Prostate gland (tissue), 2 donors: Measurements from ENCODE around the gene TPCN1. TPM values are rescaled to one million over a fixed set of nuclear protein-coding genes. Genes with fewer than 3 reads are reported as not detected.

Source experiments
- DNase-seq: peaks from one replicate; pipeline ENCODE4 v3.0.0-alpha.2; 2019; ENCODE audit warnings: low spot score
- H3K27ac ChIP-seq, 2 donors: fragments of 200-600 bp; sonication (generic); 2 replicates each; pipeline ENCODE4 v1.5.1; 2017 to 2019
- H3K27me3 ChIP-seq: fragments of 200-600 bp; sonication (generic); replicated peaks from 2 replicates; pipeline ENCODE4 v1.5.1; 2019; ENCODE audit not compliant: insufficient read depth
- H3K36me3 ChIP-seq, 2 donors: fragments of 200-600 bp; sonication (generic); 1 replicate in 1 of 2; 2 replicates in 1 of 2; pipeline versions ENCODE4 v1.5.1 to v1.8.1; 2017 to 2019
- H3K4me1 ChIP-seq: fragments of 200-600 bp; sonication (generic); replicated peaks from 2 replicates; pipeline ENCODE4 v1.5.1; 2019
- H3K4me3 ChIP-seq, 2 donors: fragments of 200-600 bp; sonication (generic); 2 replicates each; pipeline ENCODE4 v1.5.1; 2017 to 2019
- H3K9me3 ChIP-seq: fragments of 200-600 bp; sonication (generic); 2 replicates; pipeline ENCODE4 v1.5.1; 2017
- CTCF ChIP-seq, 4 experiments: fragments of 200-600 bp in 2 of 4; fragments of 450-650 bp in 2 of 4; sonication (generic) in 2 of 4; IDR thresholded peaks; 1 replicate in 3 of 4; 2 replicates in 1 of 4; pipeline ENCODE4 v1.5.1; 2016 to 2019; ENCODE audit warnings: antibody characterized with exemption in 4 of 4, mild to moderate bottlenecking in 2 of 4, moderate library complexity in 2 of 4
- POLR2A ChIP-seq: fragments of 450-650 bp; IDR thresholded peaks from one replicate; pipeline ENCODE4 v1.6.1; 2016; ENCODE audit warnings: antibody characterized with exemption, mild to moderate bottlenecking
- POLR2AphosphoS5 ChIP-seq: sonication (generic); formaldehyde crosslinking; IDR thresholded peaks from one replicate; pipeline ENCODE4 v1.6.1; 2017; ENCODE audit warnings: antibody characterized with exemption
- WGBS: methylation state at CpG from one replicate; pipeline ENCODE4 v1.1.5; 2018; 5-methylcytosine and 5-hydroxymethylcytosine counted together
- intact Hi-C: fragments of 100-400 bp; cut with DNase I; formaldehyde crosslinking; loops from one replicate; pipeline ENCODE4 v1.14.2; 2022
- total RNA-seq, 2 donors: library from RNA; depleted of rRNA; stranded (reverse); fragments of >200 nt; gene quantifications; one replicate each; pipeline ENCODE4 v1.1.0, GENCODE V29; 2016

TPCN1 gene
- total RNA-seq, 2 donors from 2014 or later = 52.6 to 65.3 TPM

- H3K36me3 ChIP-seq = peaks cover 0 to under 1% of the 10 kb centered on the region in 2 donors
- no peaks in the 10 kb centered on the region for H3K9me3 ChIP-seq
- intact Hi-C loops = no loop called here
- TF ChIP-seq CTCF (IDR thresholded peaks at IDR 0.05) (no peak), POLR2A (no peak), POLR2AphosphoS5 (no peak)
- no peaks in the 10 kb centered on the region for H3K27me3 ChIP-seq
- H3K4me1 ChIP-seq = no peaks in the 10 kb centered on the region
- no peak for DNase-seq
- 90% methylated on average over 8 of the region's 8 CpGs for WGBS
- no peak overlapping the region for H3K4me3 ChIP-seq
- H3K27ac ChIP-seq = no peak overlapping the region
Measured at GRCh38 chr12:113302466-113302865, 81.2 kb downstream of the TPCN1 start.

DNA sequence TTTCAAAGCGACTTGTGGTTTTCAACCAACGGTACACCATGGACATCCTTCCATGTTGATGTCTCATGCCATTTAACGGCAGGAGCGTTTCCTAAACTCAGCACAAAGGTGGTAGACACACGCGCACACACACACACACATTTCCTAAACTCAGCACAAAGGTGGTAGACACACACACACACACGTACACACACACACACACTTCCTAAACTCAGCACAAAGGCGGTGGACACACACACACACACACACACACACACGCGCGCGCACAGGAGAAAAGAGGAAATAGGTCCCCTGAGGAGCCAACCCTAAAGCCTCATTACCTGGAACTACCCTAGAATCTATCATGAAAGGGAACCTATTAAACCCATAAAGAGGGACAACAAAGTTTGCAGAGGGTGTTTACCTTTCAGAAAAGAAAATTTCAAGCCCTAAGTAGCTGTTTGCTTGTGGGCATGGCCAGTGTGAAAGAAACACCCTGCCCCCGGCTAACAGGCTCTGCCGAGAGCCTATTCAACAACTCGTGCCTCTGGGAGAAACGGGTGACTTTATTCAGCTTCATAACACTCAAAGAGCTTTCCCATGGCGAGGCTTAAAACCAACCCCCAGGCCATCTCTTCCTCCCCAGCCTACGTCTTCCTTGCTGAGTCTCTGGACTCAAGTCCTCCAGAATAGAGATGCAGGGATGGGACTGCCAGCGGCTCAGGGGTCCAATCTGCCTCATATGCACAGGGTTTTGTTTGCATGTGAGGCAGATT, 81.8 kb downstream of the TPCN1 start:
- Histone ChIP-seq H3K27me3 (no peaks in the 10 kb centered on the region), H3K4me3 (no peak overlapping the region), H3K9me3 (no peaks in the 10 kb centered on the region), H3K36me3 (peaks cover 0 to 3% of the 10 kb centered on the region in 2 donors), H3K4me1 (no peaks in the 10 kb centered on the region), H3K27ac (no peak overlapping the region)
- intact Hi-C loops = no loop called here
- WGBS = 46% methylated on average over 19 of the region's 19 CpGs
- DNase-seq = peak; percentile 22
- no peak for TF ChIP-seq CTCF (IDR thresholded peaks at IDR 0.05)
- TF ChIP-seq POLR2AphosphoS5 = peak; percentile 27

DNA sequence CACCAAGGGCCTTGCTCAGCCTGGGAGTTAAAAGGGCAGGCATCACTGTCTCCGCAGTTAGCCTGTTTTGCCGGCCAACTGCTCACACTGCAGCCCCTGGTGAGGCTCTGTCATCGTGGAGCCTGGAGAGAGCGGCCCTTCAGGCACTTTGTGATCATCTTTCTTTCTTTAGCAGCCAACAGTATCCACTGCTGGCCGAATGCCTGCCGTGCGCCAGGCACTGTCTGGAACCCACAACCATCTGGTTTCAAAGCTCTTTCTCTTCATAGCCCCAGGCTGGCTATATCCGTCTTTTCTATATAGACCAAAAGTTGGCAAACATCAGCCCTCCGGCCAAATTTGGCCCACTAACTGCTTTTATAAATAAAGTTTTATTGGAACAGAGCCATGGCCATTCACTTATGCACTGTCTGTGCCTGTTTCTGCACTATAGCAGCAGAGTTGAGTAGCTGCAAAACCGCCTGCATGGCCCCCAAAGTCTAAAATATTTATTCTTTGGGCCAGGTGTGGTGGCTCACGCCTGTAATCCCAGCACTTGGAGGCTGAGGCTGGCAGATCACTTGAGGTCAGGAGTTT, 84.1 kb downstream of the TPCN1 start:
- no peaks in the 10 kb centered on the region for H3K4me1 ChIP-seq
- no peaks in the 10 kb centered on the region for H3K27me3 ChIP-seq
- H3K9me3 ChIP-seq = no peaks in the 10 kb centered on the region
- H3K4me3 ChIP-seq = no peak overlapping the region
- DNase-seq = no peak
- TF ChIP-seq POLR2AphosphoS5 = no peak
- no peak for TF ChIP-seq POLR2A
- no peak for TF ChIP-seq CTCF (IDR thresholded peaks at IDR 0.05)
- H3K27ac ChIP-seq = no peak overlapping the region
- intact Hi-C loops = no loop called here
- WGBS = 92% methylated on average over 11 of the region's 11 CpGs
- peaks cover 0 to 3% of the 10 kb centered on the region in 2 donors for H3K36me3 ChIP-seq

DNA sequence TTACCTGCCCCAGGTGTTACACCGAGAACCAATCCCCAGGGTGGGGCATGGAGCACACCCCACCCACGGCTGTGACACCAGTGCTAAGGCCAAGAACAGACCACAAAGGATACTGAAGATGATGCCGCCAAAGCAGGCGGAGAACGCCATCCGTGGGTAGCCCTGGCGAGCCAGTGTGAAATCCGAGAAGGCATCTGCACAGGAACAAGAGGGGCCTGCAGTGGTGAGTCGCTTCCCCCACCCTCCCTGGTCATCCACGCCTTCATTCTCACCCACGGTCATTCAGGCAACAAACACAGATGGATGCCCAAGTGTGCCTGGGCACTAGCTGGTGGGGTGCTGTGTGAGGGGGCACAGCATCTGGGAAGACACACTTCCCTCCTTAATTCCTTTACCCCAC, 85.1 kb downstream of the TPCN1 start:
- H3K9me3 ChIP-seq = no peaks in the 10 kb centered on the region
- H3K4me1 ChIP-seq = no peaks in the 10 kb centered on the region
- H3K4me3 ChIP-seq = no peak overlapping the region
- no peak overlapping the region for H3K27ac ChIP-seq
- TF ChIP-seq POLR2AphosphoS5 = no peak
- TF ChIP-seq CTCF (IDR thresholded peaks at IDR 0.05) = no peak
- no peak for TF ChIP-seq POLR2A
- intact Hi-C loops = no loop called here
- WGBS = 81% methylated on average over 11 of the region's 11 CpGs
- H3K27me3 ChIP-seq = no peaks in the 10 kb centered on the region
- peaks cover 0 to 3% of the 10 kb centered on the region in 2 donors for H3K36me3 ChIP-seq
- DNase-seq = no peak

GRCh38 chr12:113310489-113310888, 89.2 kb downstream of the TPCN1 start:
- intact Hi-C loops = loop anchor here (10.0 kb wide), 2 partner anchors 114 to 116 kb away; partner anchors contain the start of gene SDSL
- Histone ChIP-seq H3K4me3 (no peak overlapping the region), H3K4me1 (no peaks in the 10 kb centered on the region), H3K27ac (no peak overlapping the region), H3K27me3 (no peaks in the 10 kb centered on the region), H3K9me3 (no peaks in the 10 kb centered on the region), H3K36me3 (peaks cover 0 to 3% of the 10 kb centered on the region in 2 donors)
- DNase-seq = no peak
- 100% methylated on average over 1 of the region's 1 CpG for WGBS
- no peak for TF ChIP-seq CTCF (IDR thresholded peaks at IDR 0.05)
- no peak for TF ChIP-seq POLR2AphosphoS5
- no peak for TF ChIP-seq POLR2A
